ENCODE measurements around the gene UBE4B. TPM values are rescaled to one million over a fixed set of nuclear protein-coding genes. Genes with fewer than 3 reads are reported as not detected.
"Not testable (repeated sequence)": the region's sequence is repeated elsewhere in the genome, so short reads cannot be mapped to it uniquely, and the experiment has no call there.

The UBE4B gene
- total RNA-seq, 1 experiment from 2014 or later: 88.1 TPM

DNA sequence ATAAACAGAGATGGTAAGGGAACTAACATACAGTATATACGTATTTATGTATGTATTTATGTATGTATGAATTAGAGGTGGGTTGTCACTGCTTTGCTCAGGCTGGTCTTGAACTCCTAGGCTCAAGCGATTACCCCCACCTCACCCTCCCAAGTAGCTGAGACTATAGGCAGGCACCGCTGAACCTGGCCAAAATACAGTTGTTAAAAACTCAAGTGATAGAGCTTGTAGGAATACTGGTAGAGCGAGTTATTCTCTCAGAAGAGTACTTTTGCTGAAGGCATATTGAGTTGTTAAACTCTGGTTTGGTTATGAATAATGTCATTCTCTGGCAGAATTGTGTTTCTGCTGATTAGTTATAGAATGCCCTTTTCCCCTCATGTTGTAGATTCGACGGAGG lies 38.9 kb downstream of the UBE4B start:
- no peak for DNase-seq
- H3K4me3 ChIP-seq (ENCODE audit: insufficient read depth, low read depth, low read length): no peak overlapping the region
- peaks cover 2% of the 10 kb centered on the region for H3K36me3 ChIP-seq (replicated peaks; ENCODE audit: control insufficient read depth, insufficient read depth, low read length)
- no peaks in the 10 kb centered on the region for H3K27me3 ChIP-seq (ENCODE audit: control insufficient read depth, insufficient read depth, low read length)

DNA sequence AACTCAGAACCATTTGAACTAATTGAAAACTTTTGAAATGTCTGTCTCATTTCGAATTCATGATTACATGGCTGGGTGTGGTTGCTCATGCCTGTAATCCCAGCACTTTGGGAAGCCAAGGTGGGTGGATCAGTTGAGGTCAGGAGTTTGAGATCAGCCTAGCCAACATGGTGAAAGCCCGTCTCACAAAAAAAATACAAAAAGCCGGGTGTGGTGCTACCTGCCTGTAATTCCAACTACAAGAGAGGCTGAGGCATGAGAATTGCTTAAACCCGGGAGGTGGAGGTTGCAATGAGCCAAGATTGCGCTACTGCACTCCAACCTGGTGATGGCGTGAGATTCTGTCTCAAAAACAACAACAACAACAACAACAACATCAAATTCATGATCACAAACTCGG lies 40.6 kb downstream of the UBE4B start:
- DNase-seq; H3K27me3 ChIP-seq (ENCODE audit: control insufficient read depth, insufficient read depth, low read length); H3K4me3 ChIP-seq (ENCODE audit: insufficient read depth, low read depth, low read length): not testable (repeated sequence)

DNA sequence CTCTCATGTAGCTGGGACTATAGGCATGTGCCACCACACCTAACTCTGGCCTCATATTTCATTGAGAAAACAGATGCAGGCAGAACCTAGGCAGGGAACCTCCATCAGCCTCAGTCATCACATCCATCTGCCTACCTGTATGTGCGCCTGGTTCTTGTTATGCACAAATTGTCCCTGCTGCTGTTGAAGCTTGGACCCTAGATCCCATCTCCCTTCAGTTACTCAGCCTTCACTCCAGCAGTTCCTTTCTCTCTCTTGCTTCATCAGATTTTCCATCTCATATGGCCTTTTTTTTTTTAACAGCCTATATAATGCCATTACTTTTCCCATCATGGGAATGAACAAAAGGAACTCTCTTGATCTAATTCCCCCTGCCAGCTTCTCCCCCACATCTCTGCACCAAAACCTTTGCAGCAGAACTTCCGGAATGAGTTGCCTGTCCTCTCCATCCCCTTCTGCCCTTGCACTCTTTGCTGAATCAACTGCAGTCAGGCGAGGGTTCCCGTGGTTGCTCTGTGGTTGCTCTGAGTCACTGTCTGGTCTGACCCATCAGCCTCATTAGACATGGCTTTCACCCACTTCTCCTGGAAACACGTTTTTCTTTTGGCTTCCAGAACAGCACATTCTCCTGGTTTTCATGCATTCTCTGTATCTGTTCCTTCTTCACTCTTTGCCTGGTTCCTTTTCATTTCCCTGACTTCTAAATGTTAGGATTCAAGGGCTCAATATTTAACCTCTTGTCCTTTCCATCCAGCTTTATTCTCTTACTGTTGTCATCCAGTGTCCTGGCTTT lies 41.5 kb downstream of the UBE4B start:
- Histone ChIP-seq H3K27me3 (ENCODE audit: control insufficient read depth, insufficient read depth, low read length) (no peaks in the 10 kb centered on the region), H3K4me3 (ENCODE audit: insufficient read depth, low read depth, low read length) (no peak overlapping the region), H3K36me3 (replicated peaks; ENCODE audit: control insufficient read depth, insufficient read depth, low read length) (peaks cover 2% of the 10 kb centered on the region)
- DNase-seq: no peak

More for the DNA sequence above, 40.6 kb downstream of the UBE4B start:
- H3K36me3 ChIP-seq (replicated peaks; ENCODE audit: control insufficient read depth, insufficient read depth, low read length): not testable (repeated sequence)

DNA sequence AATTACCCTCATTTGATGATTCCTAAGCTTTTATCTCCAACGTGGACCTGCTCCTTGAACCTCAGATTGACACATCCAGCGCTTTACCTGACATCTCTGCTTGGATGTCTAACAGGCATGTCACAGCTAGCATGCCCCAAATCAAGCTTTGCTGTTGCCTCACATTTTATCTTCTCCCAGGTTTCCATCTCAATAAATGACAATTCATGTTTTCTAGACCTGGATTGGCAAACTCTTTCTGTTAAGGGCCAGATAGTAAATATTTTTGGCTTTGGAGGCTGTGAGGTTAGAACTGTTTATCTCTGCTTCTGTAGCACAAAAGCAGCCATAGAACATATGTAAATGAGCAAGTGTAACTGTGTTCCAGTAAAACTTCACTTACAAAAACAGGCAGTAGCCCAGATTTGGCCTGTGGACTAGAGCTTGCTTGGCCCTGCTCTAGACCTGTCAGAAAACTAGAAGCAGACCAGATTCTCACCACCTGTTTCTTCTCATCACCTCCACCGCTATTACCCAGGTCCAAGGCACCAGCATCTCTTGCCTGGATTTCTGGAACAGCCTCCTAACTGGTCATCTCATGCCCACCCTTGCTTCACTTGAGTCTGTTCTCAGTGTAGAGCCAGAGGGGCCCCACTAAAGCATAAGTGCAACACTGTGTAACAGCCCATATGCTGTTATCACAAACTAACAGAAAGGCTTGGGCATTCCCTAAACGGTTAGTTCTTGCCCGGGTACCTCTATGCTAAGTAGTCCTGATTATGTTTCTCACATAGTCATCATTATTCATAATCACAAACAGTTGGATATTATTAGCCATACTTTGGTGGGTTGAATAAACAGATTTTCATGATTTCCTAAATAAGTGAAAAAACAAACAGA lies 42.3 kb downstream of the UBE4B start:
- no peak for DNase-seq
- Histone ChIP-seq H3K4me3 (ENCODE audit: insufficient read depth, low read depth, low read length) (no peak overlapping the region), H3K36me3 (replicated peaks; ENCODE audit: control insufficient read depth, insufficient read depth, low read length) (peaks cover 2% of the 10 kb centered on the region), H3K27me3 (ENCODE audit: control insufficient read depth, insufficient read depth, low read length) (no peaks in the 10 kb centered on the region)

DNA sequence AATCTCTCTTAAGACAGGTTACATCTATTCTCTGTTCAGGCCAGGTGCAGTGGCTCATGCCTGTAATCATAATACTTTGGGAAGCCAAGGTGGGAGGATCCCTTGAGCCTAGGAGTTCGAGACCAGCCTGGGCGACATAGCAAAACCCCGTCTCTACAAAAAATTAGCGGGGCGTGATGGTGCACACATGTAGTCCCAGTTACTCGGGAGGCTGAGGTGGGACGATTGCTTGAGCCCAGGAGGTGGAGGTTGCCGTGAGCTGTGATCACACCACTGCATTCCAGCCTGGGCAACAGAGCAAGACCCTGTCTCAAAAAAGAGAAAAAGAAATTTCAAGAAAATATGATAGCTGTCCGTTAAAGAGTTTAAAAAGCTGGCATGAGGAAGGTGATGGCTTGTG lies 43.0 kb downstream of the UBE4B start:
- DNase-seq: no peak

DNA sequence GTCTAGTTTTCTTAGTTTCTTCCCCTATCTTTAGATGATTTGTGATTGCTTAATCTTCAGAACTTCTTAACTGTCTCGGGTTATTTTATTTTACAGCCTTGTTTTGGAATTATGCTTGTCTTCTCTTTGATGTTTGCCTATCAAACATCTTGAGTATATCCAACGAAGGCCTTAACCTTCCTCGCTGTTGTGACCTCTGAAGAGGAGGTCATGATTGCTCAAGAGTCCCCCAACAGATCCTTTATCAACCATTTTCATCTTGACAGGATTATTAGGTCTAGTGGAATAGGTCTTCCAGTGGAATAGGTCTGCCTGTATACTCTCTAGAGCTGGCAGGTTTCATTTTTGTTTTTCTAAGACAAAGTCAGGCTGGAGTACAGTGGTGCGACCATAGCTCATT lies 45.7 kb downstream of the UBE4B start:
- peaks cover 2% of the 10 kb centered on the region for H3K36me3 ChIP-seq (replicated peaks; ENCODE audit: control insufficient read depth, insufficient read depth, low read length)
- DNase-seq: no peak
- no peak overlapping the region for H3K4me3 ChIP-seq (ENCODE audit: insufficient read depth, low read depth, low read length)
- H3K27me3 ChIP-seq (ENCODE audit: control insufficient read depth, insufficient read depth, low read length): no peaks in the 10 kb centered on the region

More for the DNA sequence above, 43.0 kb downstream of the UBE4B start:
- Histone ChIP-seq H3K27me3 (ENCODE audit: control insufficient read depth, insufficient read depth, low read length) (no peaks in the 10 kb centered on the region), H3K36me3 (replicated peaks; ENCODE audit: control insufficient read depth, insufficient read depth, low read length) (peaks cover 2% of the 10 kb centered on the region), H3K4me3 (ENCODE audit: insufficient read depth, low read depth, low read length) (no peak overlapping the region)

DNA sequence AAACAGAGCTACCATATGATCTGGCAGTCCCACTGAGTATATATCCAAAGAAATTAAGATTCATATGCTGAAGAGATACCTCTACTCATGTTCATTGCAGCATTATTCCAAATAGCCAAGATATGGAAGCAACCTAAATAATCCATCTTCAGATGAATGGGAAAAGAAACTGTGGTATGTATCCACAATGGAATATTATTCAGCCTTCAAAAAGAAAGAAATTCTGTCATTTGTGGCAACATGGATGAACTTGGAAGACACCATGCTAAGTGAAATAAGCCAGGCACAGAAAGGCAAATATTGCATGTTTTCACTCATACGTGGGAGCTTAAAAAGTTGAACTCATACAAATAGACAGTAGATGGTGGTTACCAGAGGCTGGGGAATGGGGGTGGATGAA lies 47.8 kb downstream of the UBE4B start:
- no peaks in the 10 kb centered on the region for H3K27me3 ChIP-seq (ENCODE audit: control insufficient read depth, insufficient read depth, low read length)
- no peak for DNase-seq
- H3K36me3 ChIP-seq (replicated peaks; ENCODE audit: control insufficient read depth, insufficient read depth, low read length): no peaks in the 10 kb centered on the region; the same call in 1 of the 2 replicates
- no peak overlapping the region for H3K4me3 ChIP-seq (ENCODE audit: insufficient read depth, low read depth, low read length)

DNA sequence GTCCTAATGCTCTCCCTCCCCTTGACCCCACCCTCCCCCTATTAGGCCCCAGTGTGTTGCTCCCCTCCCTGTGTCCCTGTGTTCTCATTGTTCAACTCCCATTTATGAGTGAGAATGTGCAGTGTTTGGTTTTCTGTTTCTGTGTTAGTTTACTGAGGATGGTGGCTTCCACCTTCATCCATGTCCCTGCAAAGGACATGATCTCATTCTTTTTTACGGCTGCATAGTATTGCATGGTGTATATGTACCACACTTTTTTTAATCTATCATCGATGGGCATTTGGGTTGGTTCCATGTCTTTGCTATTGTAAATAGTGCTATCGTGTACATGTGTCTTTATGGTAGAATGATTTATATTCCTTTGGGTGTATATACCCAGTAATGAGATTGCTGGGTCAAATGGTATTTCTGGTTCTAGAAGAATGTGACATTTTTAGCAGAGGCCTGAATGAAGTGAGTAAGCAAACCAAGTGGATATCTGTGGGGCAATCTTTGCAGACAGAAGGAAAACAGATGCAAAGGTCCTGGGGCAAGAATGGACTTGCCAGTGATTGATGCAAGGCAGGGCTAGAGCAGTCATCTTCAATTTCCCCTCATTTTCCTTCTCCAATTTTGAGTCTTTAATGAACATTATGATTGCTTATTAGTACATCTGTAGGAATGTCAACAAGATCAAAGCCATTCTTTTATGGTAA lies 50.2 kb downstream of the UBE4B start:
- H3K4me3 ChIP-seq (ENCODE audit: insufficient read depth, low read depth, low read length): no peak overlapping the region
- H3K36me3 ChIP-seq (replicated peaks; ENCODE audit: control insufficient read depth, insufficient read depth, low read length): no peaks in the 10 kb centered on the region; the same call in 1 of the 2 replicates
- no peak for DNase-seq
- H3K27me3 ChIP-seq (ENCODE audit: control insufficient read depth, insufficient read depth, low read length): no peaks in the 10 kb centered on the region

DNA sequence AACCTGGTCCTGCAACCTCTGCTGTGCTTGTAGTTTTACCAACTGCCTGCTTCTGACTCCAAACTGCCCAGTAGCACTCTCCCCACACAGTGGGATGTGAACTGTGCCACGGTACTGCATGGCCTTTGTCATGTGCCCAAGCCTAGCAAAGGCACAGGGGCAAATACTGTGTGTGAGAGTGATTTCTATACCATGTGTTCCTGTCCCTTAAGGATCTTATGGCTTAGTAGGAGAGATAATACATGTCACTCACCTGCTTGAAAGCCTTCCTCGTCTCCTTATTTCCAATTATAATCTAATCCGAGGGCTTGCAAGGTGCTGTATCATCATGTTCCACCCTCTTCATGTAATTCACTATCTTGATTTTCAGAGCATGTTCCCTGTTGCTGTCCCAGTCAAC lies 51.3 kb downstream of the UBE4B start:
- no peak overlapping the region for H3K4me3 ChIP-seq (ENCODE audit: insufficient read depth, low read depth, low read length)
- H3K36me3 ChIP-seq (replicated peaks; ENCODE audit: control insufficient read depth, insufficient read depth, low read length): no peaks in the 10 kb centered on the region; the same call in 1 of the 2 replicates
- DNase-seq: no peak
- no peaks in the 10 kb centered on the region for H3K27me3 ChIP-seq (ENCODE audit: control insufficient read depth, insufficient read depth, low read length)

DNA sequence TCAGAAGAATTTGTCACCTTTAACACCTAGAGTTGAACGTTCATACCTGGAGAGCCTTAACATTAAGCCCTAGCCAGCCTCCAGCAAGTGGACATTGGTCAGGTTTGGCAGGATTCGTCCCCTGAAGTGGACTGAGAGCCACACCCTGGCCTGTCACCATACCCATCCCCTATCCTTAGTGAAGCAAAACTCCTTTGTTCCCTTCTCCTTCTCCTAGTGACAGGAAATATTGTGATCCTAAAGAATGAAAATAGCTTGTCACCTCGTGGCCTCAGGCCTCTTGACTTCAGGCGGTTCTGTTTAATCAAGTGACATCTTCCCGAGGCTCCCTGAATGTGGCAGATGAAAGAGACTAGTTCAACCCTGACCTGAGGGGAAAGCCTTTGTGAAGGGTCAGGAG lies 52.3 kb downstream of the UBE4B start:
- Histone ChIP-seq H3K27me3 (ENCODE audit: control insufficient read depth, insufficient read depth, low read length) (no peaks in the 10 kb centered on the region), H3K4me3 (ENCODE audit: insufficient read depth, low read depth, low read length) (no peak overlapping the region), H3K36me3 (replicated peaks; ENCODE audit: control insufficient read depth, insufficient read depth, low read length) (no peaks in the 10 kb centered on the region; the same call in 1 of the 2 replicates)
- DNase-seq: no peak

DNA sequence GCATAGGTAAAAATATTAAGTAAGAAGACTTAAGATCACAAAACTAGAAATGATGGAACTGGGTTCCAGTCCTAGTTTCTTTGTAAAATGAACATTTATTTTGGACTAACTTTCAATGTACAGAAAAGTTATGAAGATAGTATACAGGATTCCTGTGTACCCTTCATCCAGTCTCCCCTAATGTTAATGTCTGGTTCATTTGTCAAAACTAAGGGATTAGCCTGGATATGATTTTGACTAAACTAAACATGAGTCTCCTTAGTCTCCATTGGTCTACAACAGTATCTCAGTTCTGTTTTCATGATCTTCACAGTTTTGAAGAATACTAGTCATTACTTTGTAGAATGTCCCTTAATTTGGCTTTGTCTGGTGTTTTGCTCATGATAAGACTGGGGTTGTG lies 54.5 kb downstream of the UBE4B start:
- no peak for DNase-seq
- H3K4me3 ChIP-seq (ENCODE audit: insufficient read depth, low read depth, low read length): no peak overlapping the region
- H3K36me3 ChIP-seq (replicated peaks; ENCODE audit: control insufficient read depth, insufficient read depth, low read length): no peaks in the 10 kb centered on the region; the same call in 1 of the 2 replicates
- H3K27me3 ChIP-seq (ENCODE audit: control insufficient read depth, insufficient read depth, low read length): no peaks in the 10 kb centered on the region

DNA sequence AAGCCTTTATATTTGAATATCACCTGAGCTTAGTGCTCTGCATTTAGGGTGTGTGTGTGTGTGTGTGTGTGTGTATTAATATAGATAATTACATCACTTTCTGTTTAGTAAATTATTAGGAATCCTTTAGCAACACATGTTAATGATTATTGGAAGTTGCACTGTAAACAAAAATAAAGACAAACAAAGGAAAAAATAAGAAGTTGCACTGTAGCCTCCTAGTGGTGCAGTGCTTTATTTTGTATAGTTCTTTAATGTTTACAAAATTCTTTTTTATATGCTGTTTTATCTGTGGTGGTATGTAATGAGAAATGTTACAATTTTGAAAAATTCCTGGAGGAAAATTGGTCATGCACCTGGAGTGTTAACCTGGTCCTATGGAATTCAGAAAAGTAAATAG lies 69.2 kb downstream of the UBE4B start:
- Histone ChIP-seq H3K4me3 (ENCODE audit: insufficient read depth, low read depth, low read length) (no peak overlapping the region), H3K27me3 (ENCODE audit: control insufficient read depth, insufficient read depth, low read length) (no peaks in the 10 kb centered on the region)
- no peak for DNase-seq

DNA sequence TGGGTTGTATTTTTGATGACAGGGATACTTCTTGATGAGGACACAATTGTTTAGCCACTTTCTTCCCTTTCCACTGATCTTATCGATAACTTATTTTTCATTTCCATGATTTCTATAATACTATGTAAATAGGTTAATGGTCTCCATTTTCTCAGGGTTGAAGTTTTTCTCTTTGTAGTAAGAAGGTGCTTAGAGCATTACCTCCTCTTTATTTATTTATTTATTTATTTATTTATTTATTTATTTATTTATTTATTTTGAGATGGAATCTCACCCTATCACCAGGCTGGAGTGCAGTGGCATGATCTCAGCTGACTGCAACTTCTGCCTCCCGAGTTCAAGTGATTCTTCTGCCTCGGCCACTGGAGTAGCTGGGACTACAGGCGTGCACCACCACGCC lies 70.4 kb downstream of the UBE4B start:
- DNase-seq: no peak
- no peak overlapping the region for H3K4me3 ChIP-seq (ENCODE audit: insufficient read depth, low read depth, low read length)
- H3K27me3 ChIP-seq (ENCODE audit: control insufficient read depth, insufficient read depth, low read length): no peaks in the 10 kb centered on the region
- H3K36me3 ChIP-seq (replicated peaks; ENCODE audit: control insufficient read depth, insufficient read depth, low read length): peaks cover 6% of the 10 kb centered on the region

More for the DNA sequence above, 69.2 kb downstream of the UBE4B start:
- peaks cover 6% of the 10 kb centered on the region for H3K36me3 ChIP-seq (replicated peaks; ENCODE audit: control insufficient read depth, insufficient read depth, low read length)

DNA sequence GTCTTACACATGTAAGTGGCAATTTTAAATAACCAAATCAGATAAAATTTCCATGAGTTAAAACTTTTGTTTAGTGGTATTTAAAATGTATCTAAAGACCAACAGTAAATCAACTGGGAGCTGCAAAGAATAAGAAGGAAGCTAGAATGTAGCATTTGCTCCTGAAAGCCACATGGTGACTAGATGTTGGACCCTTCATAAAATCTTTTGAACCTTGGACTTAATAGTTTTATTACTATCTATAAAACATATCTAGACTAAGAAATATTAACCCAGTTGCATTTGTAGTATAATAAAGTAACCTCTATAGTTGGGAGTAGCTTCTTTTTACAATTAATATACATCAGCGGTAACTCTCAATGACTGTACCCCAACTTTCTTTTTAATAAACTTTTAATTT lies 72.1 kb downstream of the UBE4B start:
- Histone ChIP-seq H3K4me3 (ENCODE audit: insufficient read depth, low read depth, low read length) (no peak overlapping the region), H3K27me3 (ENCODE audit: control insufficient read depth, insufficient read depth, low read length) (no peaks in the 10 kb centered on the region), H3K36me3 (replicated peaks; ENCODE audit: control insufficient read depth, insufficient read depth, low read length) (peaks cover 5% of the 10 kb centered on the region)
- no peak for DNase-seq
